HG02759 (cell line): ENCODE measurements around the gene SPSB1.
A peak's percentile ranks its signal among the peaks of the same experiment; 100 is the strongest.

ENCODE experiments used
- ATAC-seq: cut with Tn5 transposase; IDR thresholded peaks from one replicate; pipeline ENCODE4 v1.9.1; 2021; ENCODE audit warnings: mild to moderate bottlenecking, moderate library complexity; ENCODE audit not compliant: unreplicated experiment

Gene SPSB1

DNA sequence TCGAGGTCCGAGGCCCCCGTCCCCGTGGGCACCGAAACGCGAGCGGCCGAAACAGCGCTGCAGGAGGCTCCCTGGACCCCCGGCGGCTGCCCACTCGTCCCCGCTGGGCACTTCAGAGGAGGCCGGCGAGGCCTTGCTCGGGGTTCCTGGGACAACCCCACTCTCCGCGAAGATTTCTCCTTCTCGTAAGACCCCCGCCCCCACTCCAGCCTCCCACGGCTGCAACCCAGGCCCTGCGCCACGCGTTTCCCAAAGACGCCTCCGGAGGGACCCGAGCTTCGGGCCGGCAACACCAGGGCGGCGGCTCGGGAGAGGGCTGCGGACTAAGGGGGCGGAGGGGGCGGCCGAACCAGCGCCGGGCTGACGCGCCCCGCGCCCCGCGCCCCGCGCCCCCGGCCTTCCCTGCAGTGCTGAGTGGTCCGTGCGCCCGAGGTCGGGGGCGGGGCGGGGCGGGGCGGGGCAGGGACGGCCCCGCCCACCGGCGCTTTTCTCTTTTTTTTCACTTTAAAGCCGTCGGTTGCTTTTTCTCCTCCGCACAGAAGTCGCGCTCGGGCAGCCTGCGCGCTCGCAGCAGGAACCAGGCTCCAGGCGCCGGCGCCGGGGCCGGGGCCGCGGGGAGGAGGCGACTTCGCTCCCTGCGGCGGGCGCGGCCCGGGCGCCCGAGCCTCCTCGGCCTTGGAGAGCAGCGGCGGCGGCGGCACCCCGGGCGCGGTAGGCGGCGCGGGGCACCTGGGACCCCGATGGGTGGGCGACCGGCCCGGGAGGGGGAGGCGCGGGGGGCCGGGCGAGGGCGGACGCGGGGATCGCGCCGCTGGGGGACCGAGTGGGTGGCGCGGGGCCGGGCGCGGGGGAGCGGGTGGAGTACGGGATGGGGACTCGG, at the start of gene SPSB1:
Gene SPSB1, plus strand, starts transcription at position 534 of the 880 bp plus-strand sequence. CDS start 62,998 bp downstream, outside the sequence.
- ATAC-seq, result peak; percentile 56

DNA sequence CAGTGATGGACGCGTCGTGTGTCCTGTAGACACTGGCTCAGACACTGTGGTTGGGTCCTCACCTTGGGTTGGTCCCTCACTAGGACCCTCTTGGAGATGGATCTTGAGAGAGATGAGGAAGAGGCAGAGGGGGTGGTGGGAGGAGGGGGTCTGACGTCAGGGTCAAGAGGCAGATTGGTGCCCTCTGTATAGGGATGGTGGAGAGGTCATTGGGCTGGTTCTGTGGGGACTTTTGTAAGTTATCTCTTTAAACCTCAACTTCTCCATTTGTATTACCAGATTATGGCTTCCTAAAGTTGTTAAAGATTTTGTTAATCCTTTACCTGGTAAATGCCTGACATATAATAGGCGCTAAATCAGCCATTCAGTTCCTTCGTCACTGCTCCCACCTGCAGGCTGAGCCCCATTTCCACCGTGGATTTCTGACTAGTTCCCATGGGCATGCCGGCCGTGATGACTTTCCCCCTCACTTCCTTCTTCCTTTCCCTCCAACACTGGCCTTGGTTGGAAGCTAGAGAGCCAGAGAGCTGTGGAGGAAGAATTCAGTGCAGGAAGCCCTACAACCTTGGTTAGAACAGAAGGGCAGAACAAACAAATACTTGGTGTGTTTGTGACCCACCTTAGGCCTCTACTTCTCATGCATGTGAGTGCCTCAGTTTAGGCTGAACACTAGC, 49.5 kb upstream of the SPSB1 start:
- no peak for ATAC-seq

DNA sequence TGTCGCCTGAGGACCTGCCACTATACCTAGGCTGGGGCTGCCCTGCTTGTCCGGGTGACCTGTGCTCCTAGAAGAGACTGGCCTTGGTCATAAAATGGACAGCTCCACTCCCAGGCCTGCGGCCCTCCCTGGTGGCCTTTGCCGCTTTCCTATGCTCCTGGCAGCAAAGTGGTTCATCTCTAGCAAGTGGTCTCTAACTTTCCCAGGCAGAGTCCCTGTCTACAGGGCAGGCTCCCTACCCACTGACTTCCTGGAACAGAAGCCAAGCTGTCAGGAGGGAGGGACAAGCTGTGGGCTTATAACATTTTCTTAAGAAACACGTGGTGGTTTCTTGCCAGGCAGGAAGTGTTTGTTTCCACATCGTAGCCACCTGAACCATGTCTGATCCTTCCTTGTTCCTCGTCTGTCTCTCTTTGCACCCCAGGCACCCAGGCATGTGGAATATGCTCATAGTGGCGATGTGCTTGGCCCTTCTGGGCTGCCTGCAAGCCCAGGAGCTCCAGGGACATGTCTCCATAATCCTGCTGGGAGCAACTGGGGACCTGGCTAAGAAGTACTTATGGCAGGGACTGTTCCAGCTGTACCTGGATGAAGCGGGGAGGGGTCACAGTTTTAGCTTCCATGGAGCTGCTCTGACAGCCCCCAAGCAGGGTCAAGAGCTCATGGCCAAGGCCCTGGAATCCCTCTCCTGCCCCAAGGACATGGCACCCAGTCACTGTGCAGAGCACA, 48.0 kb upstream of the SPSB1 start:
- no peak for ATAC-seq

DNA sequence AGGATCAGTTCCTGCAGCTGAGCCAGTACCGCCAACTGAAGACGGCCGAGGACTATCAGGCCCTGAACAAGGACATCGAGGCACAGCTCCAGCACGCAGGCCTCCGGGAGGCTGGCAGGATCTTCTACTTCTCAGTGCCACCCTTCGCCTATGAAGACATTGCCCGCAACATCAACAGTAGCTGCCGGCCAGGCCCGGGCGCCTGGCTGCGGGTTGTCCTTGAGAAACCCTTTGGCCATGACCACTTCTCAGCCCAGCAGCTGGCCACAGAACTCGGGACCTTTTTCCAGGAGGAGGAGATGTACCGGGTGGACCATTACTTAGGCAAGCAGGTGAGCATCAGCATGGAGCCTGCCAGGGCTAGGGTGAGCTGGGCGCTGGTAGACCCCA, 47.5 kb upstream of the SPSB1 start:
- no peak for ATAC-seq

DNA sequence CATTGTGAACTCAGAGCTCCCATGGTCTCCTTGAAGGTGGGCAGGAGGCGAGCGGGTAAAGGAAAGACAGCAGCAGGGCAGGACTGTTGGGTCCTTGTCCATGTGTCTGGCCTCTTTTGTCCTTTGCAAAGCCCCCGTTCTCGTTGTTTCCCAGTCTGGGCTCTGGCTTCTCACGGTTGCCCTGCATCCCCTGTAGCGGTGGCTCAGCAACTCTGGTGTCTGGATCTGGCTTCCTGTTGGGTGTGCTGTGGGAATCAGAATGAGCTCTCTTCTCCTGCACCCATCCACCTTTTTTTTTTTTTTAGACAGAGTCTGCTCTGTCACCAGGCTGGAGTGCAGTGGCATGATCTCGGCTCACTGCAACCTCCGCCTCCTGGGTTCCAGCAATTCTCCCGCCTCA, 47.0 kb upstream of the SPSB1 start:
- no peak for ATAC-seq

DNA sequence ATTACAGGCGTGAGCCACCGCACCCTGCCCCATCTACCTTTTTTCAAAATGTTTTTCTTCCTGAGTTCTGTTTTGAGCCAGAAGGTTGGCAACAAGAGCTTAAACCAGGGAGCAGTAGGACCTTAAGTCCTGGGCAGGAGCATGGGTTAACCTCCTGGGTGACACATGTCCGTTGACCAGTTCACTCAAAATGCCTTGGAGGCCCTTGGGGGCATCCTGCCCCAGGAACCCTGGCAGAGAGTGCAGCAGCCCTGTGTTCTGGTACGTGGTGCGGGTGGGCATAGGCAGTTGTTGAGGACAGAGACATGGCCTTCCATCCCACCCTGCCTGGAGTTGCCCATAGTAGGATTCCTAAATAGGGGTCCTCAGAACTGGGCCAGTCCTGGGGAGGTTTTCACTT, 46.5 kb upstream of the SPSB1 start:
- no peak for ATAC-seq

DNA sequence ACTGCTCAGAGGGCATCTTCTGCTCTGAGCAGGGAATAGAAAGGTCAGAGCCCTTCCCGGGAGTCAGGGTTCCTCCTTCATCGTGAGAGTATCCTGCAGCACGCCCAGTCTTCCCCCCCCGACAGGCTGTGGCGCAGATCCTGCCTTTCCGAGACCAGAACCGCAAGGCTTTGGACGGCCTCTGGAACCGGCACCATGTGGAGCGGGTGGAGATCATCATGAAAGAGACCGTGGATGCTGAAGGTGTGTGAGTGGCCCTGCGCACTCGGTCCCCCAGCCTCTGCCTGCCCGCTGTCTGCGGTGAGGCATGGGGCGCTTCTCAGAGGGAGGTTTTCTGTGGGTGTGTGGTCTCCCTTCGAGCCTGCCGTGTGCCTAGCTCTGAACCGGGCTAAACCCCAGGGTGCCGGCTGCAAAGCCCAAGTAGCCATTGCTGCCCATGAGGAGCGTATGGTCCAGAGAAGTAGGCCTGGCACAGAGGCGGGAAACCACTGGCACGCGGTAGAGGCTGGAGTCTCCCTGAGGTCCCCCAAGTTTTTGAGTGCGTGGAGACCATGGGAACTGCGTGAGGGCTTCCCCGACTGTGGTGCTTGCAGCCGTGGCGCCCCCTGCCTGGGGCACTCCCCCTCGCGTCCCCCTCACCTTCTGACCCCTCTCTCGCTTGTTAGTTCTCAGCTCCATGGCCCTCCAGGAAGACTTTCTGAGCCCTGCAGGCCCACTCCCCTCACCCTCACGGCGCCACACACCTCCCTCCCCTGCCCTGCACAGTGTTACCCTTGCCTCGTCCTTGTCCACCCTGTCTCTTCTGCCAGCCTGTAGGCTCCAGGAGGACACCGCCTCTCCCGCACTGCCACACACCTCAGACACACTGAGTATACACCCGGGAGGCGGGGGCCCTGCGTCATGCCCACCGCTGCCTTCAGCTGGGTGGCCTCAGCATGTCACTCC, 45.6 kb upstream of the SPSB1 start:
- no peak for ATAC-seq

DNA sequence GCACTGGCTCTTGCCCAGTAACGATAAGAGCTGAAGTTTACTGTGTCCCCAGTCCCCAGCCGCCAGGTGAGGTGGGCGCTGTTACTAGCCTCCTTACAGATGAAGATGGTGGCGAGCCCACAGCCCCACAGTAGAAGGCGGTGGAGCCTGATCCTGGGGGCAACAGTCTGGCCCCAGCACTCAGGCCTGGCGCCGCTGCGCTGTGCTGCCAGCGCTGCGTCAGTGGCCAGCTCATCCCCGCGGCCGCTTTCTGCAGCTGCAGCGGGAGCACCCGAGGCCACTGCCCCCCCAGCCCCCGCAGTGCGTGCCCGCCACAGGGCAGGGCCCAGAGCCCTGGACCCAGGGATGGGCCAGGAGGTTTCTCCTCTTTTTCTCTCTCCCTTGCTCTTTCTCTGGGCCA, 44.8 kb upstream of the SPSB1 start:
- ATAC-seq, result no peak

DNA sequence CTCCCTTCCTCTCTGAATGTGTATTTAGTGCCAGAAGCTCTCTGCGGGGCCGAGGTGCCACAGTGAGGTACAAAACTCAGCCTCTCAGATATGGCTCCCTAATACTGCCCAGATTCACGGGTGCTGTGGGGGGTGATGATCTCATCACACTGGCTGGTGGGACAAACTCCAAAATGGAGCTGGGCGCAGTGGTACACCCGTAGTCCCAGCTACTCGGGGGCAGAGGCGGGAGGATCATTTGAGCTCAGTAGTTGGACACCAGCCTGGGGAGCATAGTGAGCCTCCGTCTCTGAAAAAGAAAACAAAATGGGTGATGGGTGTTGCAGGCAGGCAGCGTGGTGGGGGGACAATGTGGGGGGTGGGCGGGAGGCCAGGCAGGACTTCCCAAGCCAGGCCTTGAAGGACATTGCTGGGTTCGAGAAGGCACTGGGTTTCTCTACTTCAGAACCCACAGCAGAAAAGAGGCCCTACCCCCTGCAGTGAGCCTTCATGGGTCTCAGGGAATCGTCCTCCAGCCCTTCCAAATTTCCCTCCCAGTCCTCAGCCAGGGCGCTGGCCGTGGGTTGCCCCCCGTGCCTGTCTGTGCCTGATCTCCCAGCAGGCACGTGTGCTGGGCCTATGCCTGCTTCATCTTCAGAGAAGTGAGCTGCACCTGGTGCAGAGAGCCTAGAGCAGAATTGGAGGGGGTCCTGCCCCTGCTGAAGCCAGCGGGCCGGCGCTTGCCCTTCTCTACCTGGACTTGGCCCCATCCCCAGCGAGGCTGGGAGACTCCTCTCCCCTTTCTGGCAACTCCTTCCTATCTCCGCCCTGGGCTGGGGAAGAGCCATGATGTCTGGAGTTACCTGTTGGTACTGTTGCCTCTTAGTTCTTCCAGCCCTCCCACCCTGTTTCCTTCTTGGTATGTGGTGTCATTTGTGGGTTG, 44.1 kb upstream of the SPSB1 start:
- ATAC-seq, result no peak

DNA sequence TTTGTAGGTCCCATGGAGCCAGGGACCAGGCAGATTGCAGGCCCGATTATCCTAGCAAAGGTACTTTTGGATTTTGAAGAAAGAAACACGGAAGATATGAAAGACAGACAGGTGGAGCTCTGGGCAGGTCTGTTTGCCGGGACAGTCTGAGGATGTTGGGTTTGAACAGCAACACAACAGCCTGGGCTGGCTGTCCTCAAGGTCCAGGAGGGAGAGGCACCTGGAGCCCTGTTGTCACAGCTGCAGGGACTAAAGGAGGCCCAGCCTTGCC, 43.5 kb upstream of the SPSB1 start:
- ATAC-seq, result no peak

DNA sequence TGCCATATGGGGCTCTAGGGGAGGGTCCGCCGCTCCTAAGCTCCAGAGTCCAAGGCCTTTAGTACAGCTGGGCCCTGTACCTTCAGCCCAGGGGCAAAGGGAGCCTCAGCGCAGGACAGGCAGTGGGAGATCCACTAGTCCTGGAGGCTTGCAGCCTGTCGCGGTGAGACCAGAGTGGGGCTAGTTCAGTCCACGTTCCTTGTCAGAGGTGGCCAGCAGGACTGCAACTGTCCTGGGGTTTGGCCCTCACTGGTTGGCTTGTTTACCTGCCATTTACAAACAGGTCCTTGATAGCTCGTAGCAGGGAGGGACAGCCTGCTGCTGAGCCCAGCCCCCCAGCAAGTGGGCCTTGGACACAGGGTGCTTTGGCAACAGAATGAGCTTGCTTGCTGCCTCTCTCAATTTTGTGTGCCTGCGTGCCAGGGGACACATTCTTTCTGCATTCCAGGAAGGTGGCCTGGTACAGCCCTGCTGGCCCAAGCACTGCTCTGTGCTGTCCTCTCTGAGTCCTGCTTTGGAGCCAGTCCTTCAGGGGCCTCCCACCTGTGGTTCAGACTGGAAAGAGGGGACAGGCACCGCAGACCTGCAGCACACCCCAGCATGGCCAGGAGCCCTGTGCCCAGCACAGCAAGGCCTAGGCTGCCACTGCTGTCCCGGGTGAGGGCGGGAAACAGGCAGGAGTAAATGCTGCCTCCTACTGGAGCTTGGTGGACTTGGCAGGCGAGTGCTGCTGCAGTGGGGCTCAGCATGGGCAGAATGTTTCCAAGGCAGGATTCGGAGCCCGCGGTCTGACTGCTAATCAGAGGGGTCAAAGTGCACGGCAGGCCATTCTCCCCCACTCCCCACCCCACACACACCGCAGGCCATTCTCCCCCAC, 42.9 kb upstream of the SPSB1 start:
- ATAC-seq, result no peak

DNA sequence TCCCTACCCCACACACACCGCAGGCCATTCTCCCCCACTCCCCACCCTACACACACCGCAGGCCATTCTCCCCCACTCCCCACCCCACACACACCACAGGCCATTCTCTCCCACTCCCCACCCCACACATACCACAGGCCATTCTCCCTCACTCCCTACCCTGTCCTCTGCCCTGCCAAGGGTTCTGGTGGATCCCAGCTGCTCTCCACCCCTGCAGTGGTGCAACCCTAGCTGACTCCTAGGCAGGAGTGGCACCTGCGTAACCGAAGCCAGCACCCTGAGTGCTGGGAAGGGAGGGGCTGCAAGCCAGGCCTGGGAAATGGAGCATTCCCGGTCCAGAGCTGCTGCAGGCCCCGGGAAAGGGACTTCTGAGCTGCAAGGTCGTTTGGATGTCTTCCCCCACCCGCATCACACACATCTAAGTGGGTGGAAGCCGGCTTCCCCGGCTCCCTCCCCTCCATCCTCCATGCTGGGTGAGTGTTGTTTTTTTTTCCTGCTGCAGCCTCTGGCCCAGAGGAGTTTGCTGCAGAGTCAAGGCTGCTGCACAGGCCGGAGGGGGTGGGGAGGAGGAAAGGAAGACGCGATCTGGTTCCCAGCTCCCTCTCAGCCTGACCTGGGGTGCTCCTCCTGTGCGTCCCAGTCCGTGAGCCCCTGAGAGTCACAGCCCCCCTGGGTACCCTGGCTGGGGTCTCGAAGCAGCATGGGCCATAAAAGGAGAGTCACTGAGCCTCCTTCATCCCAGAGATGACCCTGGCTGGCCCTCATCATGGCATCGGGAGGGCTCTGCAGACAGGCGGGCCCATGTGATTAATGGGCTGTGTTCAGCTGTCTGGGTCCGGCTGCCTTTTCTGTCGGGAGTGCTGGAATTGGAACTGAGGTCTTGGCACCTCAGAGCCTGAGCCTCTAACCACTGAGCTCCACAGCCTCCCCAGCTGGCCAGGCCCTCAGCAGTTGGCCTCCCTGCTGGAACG, 42.0 kb upstream of the SPSB1 start:
- no peak for ATAC-seq

DNA sequence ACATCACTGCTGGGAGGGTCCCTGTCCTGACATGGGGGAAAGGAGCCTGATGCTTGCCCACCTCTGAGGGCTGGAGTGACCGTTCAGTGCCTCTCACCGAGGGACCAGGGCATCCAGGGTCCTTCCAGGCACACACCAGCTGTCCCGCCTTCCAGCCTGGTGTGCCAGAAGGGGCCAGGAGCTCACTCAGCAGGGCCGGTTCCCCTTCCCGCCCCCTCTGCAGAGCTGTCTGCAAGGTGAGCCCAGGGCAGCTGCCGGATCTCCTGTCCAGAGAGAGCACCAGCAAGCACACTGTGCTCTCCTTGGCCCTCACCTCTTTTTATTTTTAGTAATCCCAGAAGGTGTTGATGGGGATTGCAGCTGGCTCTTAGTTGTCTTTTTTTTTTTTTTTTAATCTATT, 41.2 kb upstream of the SPSB1 start:
- ATAC-seq, result no peak

DNA sequence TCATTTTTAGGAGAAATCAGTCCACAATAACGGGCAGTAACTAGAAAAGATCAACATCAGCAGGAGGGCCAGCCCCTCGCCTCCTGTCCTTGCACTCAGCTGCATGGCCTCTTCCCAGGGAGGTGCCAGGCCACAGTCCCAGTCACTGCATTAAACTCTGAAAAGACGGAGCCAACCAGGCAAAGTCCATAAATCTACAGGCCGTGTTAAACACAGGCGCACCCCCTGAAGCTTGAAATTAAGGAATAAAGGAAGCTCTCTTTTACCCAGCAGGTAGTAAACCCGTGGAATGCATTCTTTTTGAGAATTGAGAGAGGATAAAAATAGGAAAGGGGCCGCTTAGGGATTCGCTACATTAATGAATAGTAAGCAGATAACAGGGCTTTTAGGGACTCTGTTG, 39.7 kb upstream of the SPSB1 start:
- ATAC-seq, result no peak

DNA sequence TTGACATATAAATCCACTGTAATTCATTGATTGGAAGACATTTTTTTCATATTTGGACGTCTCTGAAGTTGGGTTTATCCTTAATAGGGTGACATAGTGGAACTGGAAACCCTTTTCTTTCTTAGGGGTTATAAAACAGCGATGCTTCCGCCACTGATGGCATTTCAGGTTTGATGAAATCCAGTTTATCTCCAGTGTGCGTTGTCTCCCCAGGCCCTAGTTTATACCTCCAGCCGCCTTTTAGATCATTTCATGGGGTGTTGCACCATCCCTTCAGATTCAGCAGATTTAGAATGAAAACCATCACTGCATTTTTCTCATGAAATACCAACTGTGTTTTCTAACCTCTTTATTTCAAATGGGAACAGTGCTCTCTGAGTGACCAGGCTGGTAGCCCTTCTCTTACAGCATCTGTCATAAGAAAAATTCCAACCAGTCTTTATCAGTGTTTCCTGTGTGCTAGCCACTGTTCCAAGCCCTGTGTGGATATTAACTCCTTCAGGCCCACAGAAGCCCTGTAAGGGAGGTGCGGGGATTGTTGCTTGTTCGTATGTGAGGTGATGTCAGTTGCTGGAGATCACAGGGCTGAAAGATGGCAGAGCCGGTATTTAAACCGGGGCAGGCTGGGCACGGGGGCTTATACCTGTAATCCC, 39.1 kb upstream of the SPSB1 start:
- ATAC-seq, result no peak

DNA sequence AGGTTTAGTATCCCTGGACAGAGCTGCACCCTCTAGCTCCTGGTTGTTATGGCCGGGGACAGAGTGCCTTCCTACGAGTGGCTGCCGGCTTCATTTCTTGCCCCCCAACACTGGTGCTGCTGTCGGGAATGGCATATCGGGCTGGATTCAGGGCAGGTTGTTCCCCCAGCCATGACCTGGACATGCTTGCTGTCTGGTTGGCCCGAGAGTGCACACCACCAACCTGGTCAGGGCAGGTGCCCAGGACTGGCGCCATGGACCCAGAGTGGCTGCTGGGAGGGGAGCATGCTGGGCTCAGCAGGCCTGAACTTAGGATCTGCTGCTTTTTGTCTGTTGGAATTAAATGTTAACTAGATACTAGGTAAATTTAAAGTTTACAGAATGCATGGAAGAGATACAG, 36.4 kb upstream of the SPSB1 start:
- no peak for ATAC-seq

DNA sequence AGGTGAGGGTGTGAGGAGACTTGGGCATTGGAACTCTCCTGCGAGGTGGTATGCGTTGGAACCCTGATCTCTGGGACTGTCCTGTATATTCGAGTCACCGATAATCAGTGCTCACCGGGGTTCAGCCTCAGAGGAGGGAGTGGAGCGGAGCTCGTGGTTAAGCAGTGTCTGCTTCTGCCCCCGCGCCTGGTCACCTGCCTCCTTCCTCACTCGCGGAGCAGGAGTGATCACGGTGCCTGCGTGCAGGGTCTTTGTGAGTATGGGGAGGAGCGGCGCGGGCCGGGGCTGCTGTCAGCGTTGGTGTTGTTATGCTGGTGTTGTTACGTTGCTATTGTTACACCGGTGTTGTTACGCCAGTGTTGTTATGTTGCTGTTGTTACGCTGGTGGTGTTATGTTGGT, 34.8 kb upstream of the SPSB1 start:
- no peak for ATAC-seq
